ENCODE measurements around the gene IST1.
A peak's percentile ranks its signal among the peaks of the same experiment; 100 is the strongest.

IST1 gene

GRCh38 chr16:71894921-71895678 lies at the start of gene IST1:
TSS of gene IST1 (plus strand) at chr16:71895531. CDS start at chr16:71915641, 20,110 bp downstream.
- Histone ChIP-seq H3K36me3 (ENCODE audit: control insufficient read depth, insufficient read depth, low read length) (no peaks in the 10 kb centered on the region), H3K9ac (ENCODE audit: low read length) (peak within 1 kb of the TSS; percentile 100), H3K4me3 (ENCODE audit: low read length) (peak within 1 kb of the TSS; percentile 93), H3K9me3 (ENCODE audit: control insufficient read depth, low read length) (no peaks in the 10 kb centered on the region), H3K27me3 (ENCODE audit: control insufficient read depth, insufficient read depth, low read length) (no peaks in the 10 kb centered on the region), H3K4me1 (ENCODE audit: control insufficient read depth, insufficient read depth, low read length) (peaks cover 7% of the 10 kb centered on the region)

- H3K4me1 ChIP-seq (ENCODE audit: control insufficient read depth, insufficient read depth, low read length): peaks cover 13% of the 10 kb centered on the region
- H3K9me3 ChIP-seq (ENCODE audit: control insufficient read depth, low read length): no peaks in the 10 kb centered on the region
- no peaks in the 10 kb centered on the region for H3K27me3 ChIP-seq (ENCODE audit: control insufficient read depth, insufficient read depth, low read length)
- H3K4me3 ChIP-seq (ENCODE audit: low read length): peak within 1 kb of the TSS; percentile 98
- H3K9ac ChIP-seq (ENCODE audit: low read length): peak within 1 kb of the TSS; percentile 95
- no peaks in the 10 kb centered on the region for H3K36me3 ChIP-seq (ENCODE audit: control insufficient read depth, insufficient read depth, low read length)
These were observed 49.5 kb upstream of the IST1 start, which contains the start of gene ATXN1L for GRCh38 chr16:71845639-71846430. TSS of gene ATXN1L (plus strand) at chr16:71845976. CDS start at chr16:71849741, 3,765 bp downstream.

GRCh38 chr16:71846431-71846830 lies 48.9 kb upstream of the IST1 start:
- Histone ChIP-seq H3K4me1 (ENCODE audit: control insufficient read depth, insufficient read depth, low read length) (peaks cover 13% of the 10 kb centered on the region), H3K27me3 (ENCODE audit: control insufficient read depth, insufficient read depth, low read length) (no peaks in the 10 kb centered on the region), H3K4me3 (ENCODE audit: low read length) (peak overlapping the region; percentile 98), H3K9me3 (ENCODE audit: control insufficient read depth, low read length) (no peaks in the 10 kb centered on the region), H3K36me3 (ENCODE audit: control insufficient read depth, insufficient read depth, low read length) (peaks cover 4% of the 10 kb centered on the region), H3K9ac (ENCODE audit: low read length) (peak overlapping the region; percentile 95)

- Histone ChIP-seq H3K4me3 (ENCODE audit: low read length) (peak overlapping the region; percentile 98), H3K27me3 (ENCODE audit: control insufficient read depth, insufficient read depth, low read length) (no peaks in the 10 kb centered on the region), H3K36me3 (ENCODE audit: control insufficient read depth, insufficient read depth, low read length) (peaks cover 8% of the 10 kb centered on the region), H3K9me3 (ENCODE audit: control insufficient read depth, low read length) (no peaks in the 10 kb centered on the region), H3K9ac (ENCODE audit: low read length) (peak overlapping the region; percentile 95), H3K4me1 (ENCODE audit: control insufficient read depth, insufficient read depth, low read length) (peaks cover 13% of the 10 kb centered on the region)
These were observed 48.2 kb upstream of the IST1 start for GRCh38 chr16:71847096-71847495.

- no peak overlapping the region for H3K4me3 ChIP-seq (ENCODE audit: low read length)
- H3K36me3 ChIP-seq (ENCODE audit: control insufficient read depth, insufficient read depth, low read length): peaks cover 8% of the 10 kb centered on the region
- H3K27me3 ChIP-seq (ENCODE audit: control insufficient read depth, insufficient read depth, low read length): no peaks in the 10 kb centered on the region
- H3K9ac ChIP-seq (ENCODE audit: low read length): no peak overlapping the region
- H3K4me1 ChIP-seq (ENCODE audit: control insufficient read depth, insufficient read depth, low read length): peaks cover 13% of the 10 kb centered on the region
- H3K9me3 ChIP-seq (ENCODE audit: control insufficient read depth, low read length): no peaks in the 10 kb centered on the region
These were observed 46.7 kb upstream of the IST1 start for GRCh38 chr16:71848622-71849021.

GRCh38 chr16:71851746-71852145 lies 43.6 kb upstream of the IST1 start:
- no peaks in the 10 kb centered on the region for H3K9me3 ChIP-seq (ENCODE audit: control insufficient read depth, low read length)
- H3K36me3 ChIP-seq (ENCODE audit: control insufficient read depth, insufficient read depth, low read length): peaks cover 8% of the 10 kb centered on the region
- H3K4me3 ChIP-seq (ENCODE audit: low read length): no peak overlapping the region
- H3K9ac ChIP-seq (ENCODE audit: low read length): no peak overlapping the region
- H3K4me1 ChIP-seq (ENCODE audit: control insufficient read depth, insufficient read depth, low read length): peaks cover 5% of the 10 kb centered on the region
- no peaks in the 10 kb centered on the region for H3K27me3 ChIP-seq (ENCODE audit: control insufficient read depth, insufficient read depth, low read length)

- Histone ChIP-seq H3K36me3 (ENCODE audit: control insufficient read depth, insufficient read depth, low read length) (peaks cover 8% of the 10 kb centered on the region), H3K27me3 (ENCODE audit: control insufficient read depth, insufficient read depth, low read length) (no peaks in the 10 kb centered on the region), H3K9ac (ENCODE audit: low read length) (no peak overlapping the region), H3K4me3 (ENCODE audit: low read length) (no peak overlapping the region), H3K9me3 (ENCODE audit: control insufficient read depth, low read length) (no peaks in the 10 kb centered on the region), H3K4me1 (ENCODE audit: control insufficient read depth, insufficient read depth, low read length) (peaks cover 1% of the 10 kb centered on the region)
These were observed 43.2 kb upstream of the IST1 start for GRCh38 chr16:71852158-71852557.

GRCh38 chr16:71852561-71852960 lies 42.8 kb upstream of the IST1 start:
- H3K9ac ChIP-seq (ENCODE audit: low read length): no peak overlapping the region
- H3K4me1 ChIP-seq (ENCODE audit: control insufficient read depth, insufficient read depth, low read length): no peaks in the 10 kb centered on the region
- H3K9me3 ChIP-seq (ENCODE audit: control insufficient read depth, low read length): no peaks in the 10 kb centered on the region
- H3K4me3 ChIP-seq (ENCODE audit: low read length): no peak overlapping the region
- peaks cover 8% of the 10 kb centered on the region for H3K36me3 ChIP-seq (ENCODE audit: control insufficient read depth, insufficient read depth, low read length)
- no peaks in the 10 kb centered on the region for H3K27me3 ChIP-seq (ENCODE audit: control insufficient read depth, insufficient read depth, low read length)

- Histone ChIP-seq H3K9ac (ENCODE audit: low read length) (no peak overlapping the region), H3K27me3 (ENCODE audit: control insufficient read depth, insufficient read depth, low read length) (no peaks in the 10 kb centered on the region), H3K9me3 (ENCODE audit: control insufficient read depth, low read length) (no peaks in the 10 kb centered on the region), H3K36me3 (ENCODE audit: control insufficient read depth, insufficient read depth, low read length) (peaks cover 8% of the 10 kb centered on the region), H3K4me1 (ENCODE audit: control insufficient read depth, insufficient read depth, low read length) (no peaks in the 10 kb centered on the region), H3K4me3 (ENCODE audit: low read length) (no peak overlapping the region)
These were observed 41.9 kb upstream of the IST1 start for GRCh38 chr16:71853413-71853812.

GRCh38 chr16:71854369-71854948 lies 40.9 kb upstream of the IST1 start:
- H3K27me3 ChIP-seq (ENCODE audit: control insufficient read depth, insufficient read depth, low read length): no peaks in the 10 kb centered on the region
- H3K4me1 ChIP-seq (ENCODE audit: control insufficient read depth, insufficient read depth, low read length): no peaks in the 10 kb centered on the region
- peaks cover 8% of the 10 kb centered on the region for H3K36me3 ChIP-seq (ENCODE audit: control insufficient read depth, insufficient read depth, low read length)

GRCh38 chr16:71855937-71856662 lies 39.2 kb upstream of the IST1 start:
- no peaks in the 10 kb centered on the region for H3K27me3 ChIP-seq (ENCODE audit: control insufficient read depth, insufficient read depth, low read length)
- H3K4me1 ChIP-seq (ENCODE audit: control insufficient read depth, insufficient read depth, low read length): no peaks in the 10 kb centered on the region
- H3K4me3 ChIP-seq (ENCODE audit: low read length): no peak overlapping the region
- H3K9ac ChIP-seq (ENCODE audit: low read length): no peak overlapping the region
- H3K9me3 ChIP-seq (ENCODE audit: control insufficient read depth, low read length): no peaks in the 10 kb centered on the region
- peaks cover 8% of the 10 kb centered on the region for H3K36me3 ChIP-seq (ENCODE audit: control insufficient read depth, insufficient read depth, low read length)

More at GRCh38 chr16:71854369-71854948, 40.9 kb upstream of the IST1 start:
- Histone ChIP-seq H3K9ac (ENCODE audit: low read length) (no peak overlapping the region), H3K9me3 (ENCODE audit: control insufficient read depth, low read length) (no peaks in the 10 kb centered on the region), H3K4me3 (ENCODE audit: low read length) (no peak overlapping the region)

Data from mucosa of stomach (tissue), 1 donor.